ENCODE measurements around the gene GFPT2.

- TF ChIP-seq, protein P1, sequence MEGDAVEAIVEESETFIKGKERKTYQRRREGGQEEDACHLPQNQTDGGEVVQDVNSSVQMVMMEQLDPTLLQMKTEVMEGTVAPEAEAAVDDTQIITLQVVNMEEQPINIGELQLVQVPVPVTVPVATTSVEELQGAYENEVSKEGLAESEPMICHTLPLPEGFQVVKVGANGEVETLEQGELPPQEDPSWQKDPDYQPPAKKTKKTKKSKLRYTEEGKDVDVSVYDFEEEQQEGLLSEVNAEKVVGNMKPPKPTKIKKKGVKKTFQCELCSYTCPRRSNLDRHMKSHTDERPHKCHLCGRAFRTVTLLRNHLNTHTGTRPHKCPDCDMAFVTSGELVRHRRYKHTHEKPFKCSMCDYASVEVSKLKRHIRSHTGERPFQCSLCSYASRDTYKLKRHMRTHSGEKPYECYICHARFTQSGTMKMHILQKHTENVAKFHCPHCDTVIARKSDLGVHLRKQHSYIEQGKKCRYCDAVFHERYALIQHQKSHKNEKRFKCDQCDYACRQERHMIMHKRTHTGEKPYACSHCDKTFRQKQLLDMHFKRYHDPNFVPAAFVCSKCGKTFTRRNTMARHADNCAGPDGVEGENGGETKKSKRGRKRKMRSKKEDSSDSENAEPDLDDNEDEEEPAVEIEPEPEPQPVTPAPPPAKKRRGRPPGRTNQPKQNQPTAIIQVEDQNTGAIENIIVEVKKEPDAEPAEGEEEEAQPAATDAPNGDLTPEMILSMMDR (tag by site-specific recombination; IDR thresholded peaks at IDR 0.05), result no peak
- no peak for TF ChIP-seq PRDM10 (tag by site-specific recombination; IDR thresholded peaks at IDR 0.05)
- TF ChIP-seq PRDM1 (tag by site-specific recombination; IDR thresholded peaks at IDR 0.05), result no peak
Measured at GRCh38 chr5:180251887-180252286, 101.2 kb downstream of the GFPT2 start.

Data from HEK293 (cell line).